ENCODE measurements around the gene EPHA2.

The EPHA2 gene

DNA sequence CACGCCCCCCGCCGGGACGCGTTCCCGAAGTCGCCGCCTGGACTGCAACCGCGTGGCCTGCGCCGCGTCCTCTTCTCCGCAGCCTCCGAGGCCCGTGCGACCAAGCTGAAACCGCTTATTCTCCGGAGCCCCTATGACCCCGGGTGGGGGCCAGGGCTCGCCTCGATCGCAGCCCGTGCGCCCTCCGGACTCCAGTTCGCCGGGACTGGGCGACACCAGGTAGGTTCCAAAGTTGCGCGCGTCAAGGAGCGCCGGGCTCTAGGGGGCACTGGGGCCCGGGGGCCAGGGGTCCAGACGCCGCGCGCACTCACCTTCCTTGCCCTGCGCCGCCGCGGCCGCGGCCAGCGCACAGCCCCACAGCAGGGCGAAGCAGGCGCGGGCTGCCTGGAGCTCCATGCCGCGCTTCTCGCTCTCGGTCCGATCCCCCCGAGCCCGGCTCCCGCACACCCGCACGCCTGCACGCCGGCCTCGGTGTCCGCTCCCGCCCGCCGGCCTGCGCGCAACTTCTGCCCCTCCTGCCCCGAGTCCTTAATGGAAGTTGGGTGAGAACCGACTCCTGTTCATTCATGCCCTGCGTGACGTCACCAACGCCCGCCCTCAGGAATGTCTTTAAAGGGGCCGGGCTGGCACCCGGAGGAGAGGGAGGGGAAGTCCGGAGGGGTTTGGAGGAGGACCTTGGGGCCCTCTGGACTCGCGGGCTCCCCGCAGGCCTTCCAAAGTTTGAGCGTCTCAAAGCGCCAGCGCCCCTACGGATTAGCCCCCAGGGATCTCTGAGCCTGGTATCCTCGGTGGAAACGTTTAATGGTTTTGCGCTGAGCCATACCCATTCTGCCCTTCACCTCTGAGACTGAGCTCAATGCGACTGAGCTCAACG lies at the start of gene EPHA2:
Gene EPHA2, minus strand, starts transcription at position 533 of the 874 bp plus-strand sequence. Its CDS starts 137 bp downstream, at position 396.
- Histone ChIP-seq H3K36me3 (ENCODE audit: insufficient read depth, low read length) (no peaks in the 10 kb centered on the region), H3K9ac (ENCODE audit: insufficient read length) (peak within 1 kb of the TSS; percentile 88), H3K27ac (no peak within 1 kb of the TSS; the same call in 1 of the 2 replicates), H3K9me3 (ENCODE audit: low read depth, low read length) (no peaks in the 10 kb centered on the region), H3K4me3 (peak within 1 kb of the TSS; percentile 95)
- TF ChIP-seq POLR2AphosphoS5 (IDR thresholded peaks at IDR 0.05; ENCODE audit: borderline replicate concordance, low read depth, low read length) (peak; percentile 81), FOXP2 (optimal IDR thresholded peaks at IDR 0.05; ENCODE audit: control extremely low read depth, extremely low read length, insufficient read depth) (no peak)
- no peak for DNase-seq (ENCODE audit: low read depth, low spot score)

DNA sequence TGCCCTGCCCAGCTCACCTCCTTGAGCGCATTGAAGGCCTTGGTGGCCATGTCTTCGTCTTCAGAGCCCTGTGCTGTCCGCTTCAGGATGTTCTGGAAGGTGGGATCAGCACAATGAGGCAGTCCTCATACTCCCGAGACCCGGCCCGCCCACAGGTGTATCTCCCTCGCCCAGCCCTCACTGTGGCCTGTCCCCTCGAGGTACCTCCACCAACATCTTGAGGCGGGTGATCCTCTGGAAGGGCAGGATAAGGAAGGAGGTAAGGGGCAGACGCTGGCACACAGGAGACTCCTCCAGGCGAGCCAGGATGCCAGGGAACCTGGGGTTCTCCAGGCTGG lies 49.4 kb upstream of the EPHA2 start:
- no peak overlapping the region for H3K27ac ChIP-seq
- no peak overlapping the region for H3K9ac ChIP-seq (ENCODE audit: insufficient read length)
- no peak overlapping the region for H3K4me3 ChIP-seq
- TF ChIP-seq POLR2AphosphoS5 (IDR thresholded peaks at IDR 0.05; ENCODE audit: borderline replicate concordance, low read depth, low read length) (no peak), FOXP2 (optimal IDR thresholded peaks at IDR 0.05; ENCODE audit: control extremely low read depth, extremely low read length, insufficient read depth) (no peak), EZH2 (IDR thresholded peaks at IDR 0.05) (no peak)
- H3K9me3 ChIP-seq (ENCODE audit: low read depth, low read length), result no peaks in the 10 kb centered on the region
- H3K36me3 ChIP-seq (ENCODE audit: insufficient read depth, low read length), result no peaks in the 10 kb centered on the region
- no peak for DNase-seq (ENCODE audit: low read depth, low spot score)

DNA sequence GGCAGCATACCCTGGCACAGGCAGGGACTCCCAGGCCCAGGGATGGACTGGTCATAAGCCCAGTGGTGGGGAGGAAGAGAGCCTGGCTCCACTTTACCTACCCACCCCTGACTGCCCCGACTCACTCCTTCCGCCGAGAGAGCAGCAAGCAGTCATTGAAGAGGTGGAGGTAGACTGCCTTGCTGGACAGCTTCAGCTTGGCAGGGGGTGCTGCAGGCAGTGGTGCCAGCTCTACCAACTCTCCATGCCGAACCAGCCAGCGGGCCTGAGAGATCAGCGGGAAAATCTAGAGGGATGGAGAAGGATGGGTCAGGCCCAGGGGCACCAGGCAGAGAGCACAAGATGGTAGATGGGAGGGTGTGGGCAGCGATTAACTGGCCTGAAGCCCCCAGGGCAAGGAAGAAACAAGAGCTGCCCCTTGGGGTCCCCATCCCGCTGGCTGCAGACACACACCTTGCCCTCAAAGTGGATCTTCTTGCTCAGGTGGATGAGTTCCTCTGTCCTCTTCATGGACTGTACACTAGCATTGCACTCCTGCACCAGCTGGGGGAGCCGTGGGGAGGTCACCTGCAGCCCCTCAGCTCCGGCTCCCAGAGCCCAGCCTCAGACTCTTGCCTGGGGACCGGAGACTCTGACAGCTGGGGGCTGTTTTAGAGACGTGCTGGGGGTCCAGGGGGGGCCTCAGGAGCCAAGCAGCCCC lies 48.9 kb upstream of the EPHA2 start:
- no peak overlapping the region for H3K27ac ChIP-seq
- H3K4me3 ChIP-seq, result no peak overlapping the region
- TF ChIP-seq POLR2AphosphoS5 (IDR thresholded peaks at IDR 0.05; ENCODE audit: borderline replicate concordance, low read depth, low read length) (no peak), FOXP2 (optimal IDR thresholded peaks at IDR 0.05; ENCODE audit: control extremely low read depth, extremely low read length, insufficient read depth) (no peak), EZH2 (IDR thresholded peaks at IDR 0.05) (no peak)
- no peaks in the 10 kb centered on the region for H3K9me3 ChIP-seq (ENCODE audit: low read depth, low read length)
- no peak overlapping the region for H3K9ac ChIP-seq (ENCODE audit: insufficient read length)
- no peaks in the 10 kb centered on the region for H3K36me3 ChIP-seq (ENCODE audit: insufficient read depth, low read length)
- no peak for DNase-seq (ENCODE audit: low read depth, low spot score)

DNA sequence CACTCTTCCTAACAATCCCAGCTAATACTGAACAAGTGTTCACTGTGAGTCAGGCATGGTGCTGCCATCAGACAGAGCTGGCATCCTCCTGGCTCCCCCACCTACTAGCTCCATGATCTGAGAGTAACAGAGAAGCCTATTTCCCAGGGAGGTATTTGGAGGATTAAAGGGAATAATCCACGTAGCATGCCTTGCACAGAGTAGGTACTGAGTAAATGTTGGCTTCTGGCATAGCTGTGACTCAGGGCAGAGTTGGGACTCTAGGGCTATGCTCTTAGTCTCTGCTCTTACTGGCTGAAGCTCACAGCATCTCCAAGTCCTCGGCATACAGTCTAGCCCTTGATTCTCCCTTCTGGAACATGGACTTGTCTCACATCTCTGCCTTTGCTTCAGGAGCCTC lies 48.3 kb upstream of the EPHA2 start:
- H3K27ac ChIP-seq, result no peak overlapping the region
- DNase-seq (ENCODE audit: low read depth, low spot score), result no peak
- TF ChIP-seq FOXP2 (optimal IDR thresholded peaks at IDR 0.05; ENCODE audit: control extremely low read depth, extremely low read length, insufficient read depth) (no peak), POLR2AphosphoS5 (IDR thresholded peaks at IDR 0.05; ENCODE audit: borderline replicate concordance, low read depth, low read length) (no peak), EZH2 (IDR thresholded peaks at IDR 0.05) (no peak)

DNA sequence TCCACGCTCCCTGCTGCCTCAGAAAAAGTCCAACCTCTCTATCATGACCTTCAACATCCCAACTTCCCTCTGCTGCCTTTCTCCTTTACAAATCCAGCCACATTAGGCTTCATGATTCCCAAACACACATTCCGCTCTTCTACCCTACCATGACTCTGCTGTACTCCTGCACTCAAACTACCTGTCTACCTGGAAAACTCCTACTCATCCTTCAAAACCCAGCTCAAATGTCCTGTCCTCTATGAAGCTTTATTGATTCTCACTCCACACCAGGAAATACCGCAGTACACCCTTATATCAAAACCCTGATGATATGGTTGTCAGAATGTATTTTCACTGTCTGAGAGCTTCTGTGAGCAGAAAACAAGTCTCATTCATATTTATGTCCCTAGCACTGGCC lies 47.7 kb upstream of the EPHA2 start:
- Histone ChIP-seq H3K27ac (no peak overlapping the region), H3K9me3 (ENCODE audit: low read depth, low read length) (no peaks in the 10 kb centered on the region), H3K4me3 (no peak overlapping the region), H3K36me3 (ENCODE audit: insufficient read depth, low read length) (no peaks in the 10 kb centered on the region), H3K9ac (ENCODE audit: insufficient read length) (no peak overlapping the region)
- TF ChIP-seq EZH2 (IDR thresholded peaks at IDR 0.05), result no peak
- no peak for TF ChIP-seq FOXP2 (optimal IDR thresholded peaks at IDR 0.05; ENCODE audit: control extremely low read depth, extremely low read length, insufficient read depth)
- TF ChIP-seq POLR2AphosphoS5 (IDR thresholded peaks at IDR 0.05; ENCODE audit: borderline replicate concordance, low read depth, low read length), result no peak
- DNase-seq (ENCODE audit: low read depth, low spot score), result no peak

More for the DNA sequence above, 48.3 kb upstream of the EPHA2 start:
- no peak overlapping the region for H3K9ac ChIP-seq (ENCODE audit: insufficient read length)
- no peaks in the 10 kb centered on the region for H3K36me3 ChIP-seq (ENCODE audit: insufficient read depth, low read length)
- H3K4me3 ChIP-seq, result no peak overlapping the region
- no peaks in the 10 kb centered on the region for H3K9me3 ChIP-seq (ENCODE audit: low read depth, low read length)

DNA sequence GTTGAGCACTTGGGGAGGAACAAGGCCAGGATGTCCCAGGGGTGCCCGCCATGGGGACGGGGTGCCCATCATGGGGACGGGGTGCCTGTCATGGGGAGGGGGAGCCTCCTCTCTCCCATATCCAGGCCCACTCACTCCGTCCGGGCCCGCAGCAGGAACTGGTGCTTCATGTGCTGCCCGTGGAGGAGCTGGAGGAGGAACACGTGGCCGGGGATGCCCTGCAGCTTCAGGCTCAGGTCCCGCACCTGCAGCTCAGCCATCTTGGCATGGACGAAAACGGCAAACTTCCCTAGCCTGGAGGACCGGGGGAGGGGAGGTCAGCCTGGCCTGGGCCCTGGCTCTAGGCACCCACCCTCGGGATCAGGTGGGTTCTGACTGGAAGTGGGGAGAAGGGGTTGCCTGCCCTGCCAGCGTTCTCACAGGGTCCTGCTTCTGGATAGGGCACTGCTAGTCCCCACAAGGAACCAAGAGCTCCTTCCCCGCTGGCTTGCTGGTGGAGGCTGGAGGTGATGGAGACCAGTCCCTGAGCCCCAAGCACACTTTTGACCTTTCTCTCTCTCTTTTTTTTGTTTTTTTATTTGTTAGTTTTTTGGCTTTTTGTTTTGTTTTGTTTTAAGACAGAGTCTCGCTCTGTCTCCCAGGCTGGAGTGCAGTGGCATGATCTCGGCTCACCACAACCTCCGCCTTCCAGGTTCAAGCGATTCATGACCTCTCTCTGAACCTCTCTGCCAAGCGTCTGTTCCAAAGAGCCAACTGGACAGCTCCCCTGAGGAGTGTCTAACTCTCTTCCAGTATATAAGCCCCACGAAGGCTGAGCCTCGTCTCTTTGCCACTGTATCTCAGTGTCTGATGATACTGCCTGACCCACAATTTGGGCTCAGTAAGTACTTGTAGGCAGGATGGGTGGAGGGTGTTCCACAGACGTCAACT lies 46.7 kb upstream of the EPHA2 start:
- no peak for DNase-seq (ENCODE audit: low read depth, low spot score)
- TF ChIP-seq FOXP2 (optimal IDR thresholded peaks at IDR 0.05; ENCODE audit: control extremely low read depth, extremely low read length, insufficient read depth) (no peak), EZH2 (IDR thresholded peaks at IDR 0.05) (no peak), POLR2AphosphoS5 (IDR thresholded peaks at IDR 0.05; ENCODE audit: borderline replicate concordance, low read depth, low read length) (no peak)
- Histone ChIP-seq H3K36me3 (ENCODE audit: insufficient read depth, low read length) (no peaks in the 10 kb centered on the region), H3K27ac (no peak overlapping the region), H3K4me3 (no peak overlapping the region), H3K9me3 (ENCODE audit: low read depth, low read length) (no peaks in the 10 kb centered on the region), H3K9ac (ENCODE audit: insufficient read length) (no peak overlapping the region)

DNA sequence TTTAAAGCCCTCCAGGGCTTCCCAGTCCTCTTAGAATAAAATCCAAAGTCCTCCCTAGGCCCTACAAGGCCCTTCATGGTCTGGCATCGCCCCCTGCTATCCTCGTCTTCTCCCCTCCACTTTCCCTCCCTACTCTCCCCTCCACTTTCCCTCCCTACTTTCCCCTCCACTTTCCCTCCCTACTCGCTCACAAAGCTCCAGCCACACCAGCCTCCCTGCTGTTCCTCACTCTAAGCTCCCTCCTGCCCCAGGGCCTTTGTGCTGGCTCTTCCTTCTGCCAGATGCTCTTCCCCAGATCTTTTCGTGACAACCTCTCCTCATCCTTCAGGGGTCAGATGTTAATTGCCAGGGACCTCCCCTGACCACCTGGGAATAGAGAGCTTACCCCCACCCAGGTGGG lies 43.8 kb upstream of the EPHA2 start:
- TF ChIP-seq EZH2 (IDR thresholded peaks at IDR 0.05) (no peak), FOXP2 (optimal IDR thresholded peaks at IDR 0.05; ENCODE audit: control extremely low read depth, extremely low read length, insufficient read depth) (no peak), POLR2AphosphoS5 (IDR thresholded peaks at IDR 0.05; ENCODE audit: borderline replicate concordance, low read depth, low read length) (no peak)
- Histone ChIP-seq H3K9me3 (ENCODE audit: low read depth, low read length) (no peaks in the 10 kb centered on the region), H3K27ac (no peak overlapping the region), H3K36me3 (ENCODE audit: insufficient read depth, low read length) (no peaks in the 10 kb centered on the region), H3K9ac (ENCODE audit: insufficient read length) (no peak overlapping the region), H3K4me3 (no peak overlapping the region)
- no peak for DNase-seq (ENCODE audit: low read depth, low spot score)

DNA sequence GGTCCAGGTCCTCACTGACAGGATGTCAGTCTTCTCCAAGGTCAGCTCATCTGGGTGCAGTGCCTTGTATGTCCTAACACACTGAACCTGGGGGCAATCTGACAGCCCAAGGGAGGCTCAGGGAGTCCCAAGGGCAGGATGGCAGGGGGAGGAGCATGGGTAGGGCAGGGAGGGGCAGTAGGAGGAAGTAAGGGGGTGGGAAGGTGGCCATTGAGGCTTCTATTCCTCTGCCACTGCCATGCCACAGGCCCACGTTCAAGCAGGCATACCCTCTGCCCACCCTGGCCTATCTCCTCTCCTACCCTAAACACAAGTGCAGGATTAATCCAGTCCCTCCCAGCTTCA lies 43.3 kb upstream of the EPHA2 start:
- Histone ChIP-seq H3K36me3 (ENCODE audit: insufficient read depth, low read length) (no peaks in the 10 kb centered on the region), H3K9ac (ENCODE audit: insufficient read length) (no peak overlapping the region), H3K9me3 (ENCODE audit: low read depth, low read length) (no peaks in the 10 kb centered on the region), H3K27ac (no peak overlapping the region), H3K4me3 (no peak overlapping the region)
- TF ChIP-seq FOXP2 (optimal IDR thresholded peaks at IDR 0.05; ENCODE audit: control extremely low read depth, extremely low read length, insufficient read depth) (no peak), EZH2 (IDR thresholded peaks at IDR 0.05) (no peak)
- no peak for DNase-seq (ENCODE audit: low read depth, low spot score)
